H54 (cell line): ENCODE data around the gene LCMT1.
"Not testable (repeated sequence)": the region's sequence is repeated elsewhere in the genome, so short reads cannot be mapped to it uniquely, and the experiment has no call there.

Experiments used
- DNase-seq: peaks from one replicate; pipeline ENCODE4 v3.0.0; 2011; ENCODE audit warnings: low spot score, mixed read lengths; ENCODE audit not compliant: insufficient read length
- FAIRE-seq: peaks from 3 replicates; lab custom pipeline; 2011; peaks lifted over from hg19 to GRCh38; lab: Jason Lieb, UNC
- POLR2A ChIP-seq: IDR thresholded peaks from 2 replicates; pipeline ENCODE4 v1.6.1; 2011; ENCODE audit warnings: low read depth, mild to moderate bottlenecking, low read length

The LCMT1 gene

DNA sequence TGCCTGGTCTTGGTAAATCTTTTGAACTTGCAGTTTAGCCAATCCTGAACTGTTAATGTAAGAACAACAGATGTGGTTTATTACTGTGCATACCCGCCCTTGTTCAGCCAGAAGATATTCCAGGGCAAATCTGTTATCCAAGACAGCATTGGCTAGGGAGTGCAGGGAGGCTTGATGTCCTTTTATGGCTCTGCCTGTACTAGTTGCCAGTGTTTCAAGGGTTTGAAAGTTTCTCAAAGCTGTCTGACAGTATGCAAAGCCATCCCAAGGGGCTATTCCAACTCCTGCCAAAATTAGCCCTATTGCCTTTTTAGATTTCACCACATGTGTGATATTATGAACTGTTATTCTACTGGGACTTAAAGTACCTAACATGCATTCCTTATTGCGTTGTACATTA is 30.1 kb downstream of the LCMT1 start:
- no peak for DNase-seq
- FAIRE-seq = no peak
- no peak for TF ChIP-seq POLR2A

GRCh38 chr16:25143928-25144327 is 32.4 kb downstream of the LCMT1 start:
- DNase-seq (no peak), FAIRE-seq (no peak)
- TF ChIP-seq POLR2A = no peak

DNA sequence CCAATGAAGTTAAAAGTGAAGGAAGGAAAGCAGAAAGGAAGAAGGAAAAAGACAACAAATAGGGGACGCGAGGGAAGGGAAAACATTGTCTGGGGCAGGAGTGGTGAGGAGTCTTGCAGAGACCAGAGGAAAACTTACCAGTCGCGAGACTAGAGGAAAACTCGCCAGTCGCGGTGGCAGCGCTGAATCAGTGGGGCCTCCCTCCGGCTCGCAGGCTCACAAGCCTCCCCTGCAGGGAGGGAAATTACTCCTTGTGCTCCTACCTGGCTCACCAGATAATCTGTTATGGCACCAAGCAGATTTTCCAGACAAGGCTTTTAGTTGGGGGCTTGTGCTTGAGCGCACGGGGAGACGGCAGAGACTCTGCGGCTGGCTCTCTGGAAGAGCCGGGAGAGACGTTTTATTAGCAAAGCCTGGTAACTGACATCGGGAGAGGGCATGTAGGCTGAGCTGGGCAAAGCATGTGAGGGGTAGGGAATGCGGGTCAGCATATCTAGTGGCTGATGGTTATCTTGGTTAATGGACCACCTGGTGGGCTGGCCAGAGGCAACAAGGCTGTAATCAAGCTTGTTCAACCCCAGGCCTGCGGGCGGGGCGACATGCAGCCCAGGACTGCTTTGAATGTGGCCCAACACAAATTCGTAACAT is 37.1 kb downstream of the LCMT1 start:
- no peak for TF ChIP-seq POLR2A
- DNase-seq = no peak
- no peak for FAIRE-seq

DNA sequence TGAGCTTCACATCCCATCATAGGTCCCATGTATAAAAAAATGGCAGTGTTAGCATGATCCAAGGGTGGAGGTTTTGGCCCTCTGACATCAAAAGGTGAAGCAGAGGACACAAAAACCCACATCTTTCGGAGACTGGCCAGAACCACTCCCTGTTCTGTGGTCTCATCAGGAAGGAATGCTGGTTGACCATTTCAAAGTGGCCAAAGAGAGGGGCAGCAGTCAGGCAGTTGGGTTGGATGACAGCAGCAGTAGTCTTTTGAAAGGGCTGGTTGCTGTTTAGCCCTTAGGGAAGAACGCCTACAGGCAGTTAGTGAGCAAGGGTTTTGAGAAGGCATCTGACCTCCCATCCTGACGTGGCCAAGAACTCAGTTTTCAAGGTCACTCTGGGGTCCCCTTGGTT is 40.5 kb downstream of the LCMT1 start:
- DNase-seq (peak; percentile 58), FAIRE-seq (peak; percentile 97)
- no peak for TF ChIP-seq POLR2A

DNA sequence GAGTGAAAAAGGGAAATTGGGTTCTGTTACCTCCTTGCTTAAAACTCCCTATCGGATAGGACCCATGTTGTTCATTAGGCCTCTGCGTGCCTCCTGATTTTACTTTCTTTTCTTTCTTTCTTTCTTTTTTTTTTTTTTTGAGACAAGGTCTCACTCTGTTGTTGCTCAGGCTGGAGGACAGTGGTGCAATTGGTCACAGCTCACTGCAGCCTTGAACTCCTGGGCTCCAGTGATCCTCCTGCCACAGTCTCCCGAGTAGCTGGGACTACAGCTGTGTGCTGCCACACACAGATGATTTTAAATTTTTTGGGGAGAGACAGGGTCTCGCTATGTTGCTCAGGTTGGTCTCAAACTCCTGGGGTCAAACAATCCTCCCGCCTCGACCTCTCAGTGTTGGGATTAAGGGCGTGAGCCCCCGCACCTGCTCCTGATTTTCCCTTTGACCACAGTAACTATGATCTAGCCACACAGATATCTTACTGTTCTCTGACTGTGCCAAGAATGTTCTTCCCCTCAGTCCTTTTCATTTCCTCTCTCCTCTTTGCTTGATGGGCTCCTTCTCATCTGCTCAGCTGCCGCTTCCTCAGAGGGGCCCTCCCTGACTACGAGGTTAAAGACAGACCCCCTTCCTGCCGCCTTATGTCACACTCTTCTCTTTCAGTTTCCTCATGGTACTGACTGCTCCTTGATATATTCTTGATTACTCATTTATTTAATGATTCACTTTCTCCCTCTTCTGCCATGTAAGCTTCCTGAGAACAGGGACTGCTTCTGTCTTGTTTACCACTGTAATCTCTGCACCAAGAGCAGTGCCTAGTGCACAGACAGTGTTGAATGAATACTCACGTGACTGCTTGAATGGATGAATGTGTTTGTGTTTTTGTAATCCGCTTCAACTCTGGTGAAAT is 44.3 kb downstream of the LCMT1 start:
- TF ChIP-seq POLR2A = no peak
- DNase-seq (peak; percentile 7), FAIRE-seq (no peak)

- no peak for TF ChIP-seq POLR2A
- no peak for FAIRE-seq
- no peak for DNase-seq
These were observed 45.8 kb downstream of the LCMT1 start for GRCh38 chr16:25157271-25157875.

GRCh38 chr16:25158401-25158800 is 46.9 kb downstream of the LCMT1 start:
- no peak for DNase-seq
- no peak for TF ChIP-seq POLR2A
- FAIRE-seq = no peak

GRCh38 chr16:25161753-25162367 is 50.3 kb downstream of the LCMT1 start:
- FAIRE-seq (no peak), DNase-seq (no peak)
- no peak for TF ChIP-seq POLR2A

DNA sequence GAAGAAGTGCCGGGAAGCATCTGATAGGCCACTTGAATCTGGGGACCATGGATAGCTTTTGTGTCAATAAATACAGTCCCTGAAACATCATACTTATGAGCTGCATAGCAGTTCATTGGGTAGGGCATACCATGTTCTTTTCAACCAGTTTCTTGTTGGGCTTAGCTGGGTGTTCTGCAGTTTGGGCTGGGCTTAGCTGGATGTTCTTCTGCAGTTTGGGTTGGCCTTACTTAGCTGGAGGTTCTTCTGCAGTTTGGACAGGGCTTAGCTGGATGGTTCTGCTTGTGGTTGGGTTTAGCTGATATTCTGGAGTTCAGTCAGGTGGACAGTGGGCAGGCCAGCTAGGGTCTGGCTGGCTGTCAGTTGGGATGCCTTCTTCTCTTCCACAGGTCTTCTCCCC is 52.1 kb downstream of the LCMT1 start:
- TF ChIP-seq POLR2A = no peak
- DNase-seq (no peak), FAIRE-seq (no peak)

GRCh38 chr16:25165284-25165683 is 53.7 kb downstream of the LCMT1 start:
- FAIRE-seq = no peak
- TF ChIP-seq POLR2A = no peak

GRCh38 chr16:25167920-25168319 is 56.4 kb downstream of the LCMT1 start:
- not testable (repeated sequence) for FAIRE-seq, DNase-seq

More at GRCh38 chr16:25165284-25165683, 53.7 kb downstream of the LCMT1 start:
- no peak for DNase-seq

DNA sequence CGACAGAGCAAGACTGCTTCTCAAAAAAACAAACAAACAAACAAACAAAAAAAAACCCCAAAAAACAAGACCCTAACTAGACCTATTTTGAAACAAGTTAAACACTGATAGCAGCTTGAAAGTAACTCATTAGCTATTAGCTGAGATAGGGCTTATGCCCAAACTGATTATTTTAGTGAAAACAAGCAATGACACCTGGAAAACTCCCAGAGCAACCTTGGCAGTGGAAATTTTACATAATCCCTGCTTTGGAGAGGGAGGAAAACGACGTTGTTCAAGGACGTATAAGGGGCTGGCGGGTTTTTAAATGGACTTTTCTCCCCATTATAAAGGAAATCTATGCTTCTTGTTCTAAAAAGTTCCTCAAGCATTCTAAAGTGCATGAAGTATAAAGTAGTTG is 59.8 kb downstream of the LCMT1 start:
- no peak for DNase-seq
- TF ChIP-seq POLR2A = no peak
- FAIRE-seq = no peak

DNA sequence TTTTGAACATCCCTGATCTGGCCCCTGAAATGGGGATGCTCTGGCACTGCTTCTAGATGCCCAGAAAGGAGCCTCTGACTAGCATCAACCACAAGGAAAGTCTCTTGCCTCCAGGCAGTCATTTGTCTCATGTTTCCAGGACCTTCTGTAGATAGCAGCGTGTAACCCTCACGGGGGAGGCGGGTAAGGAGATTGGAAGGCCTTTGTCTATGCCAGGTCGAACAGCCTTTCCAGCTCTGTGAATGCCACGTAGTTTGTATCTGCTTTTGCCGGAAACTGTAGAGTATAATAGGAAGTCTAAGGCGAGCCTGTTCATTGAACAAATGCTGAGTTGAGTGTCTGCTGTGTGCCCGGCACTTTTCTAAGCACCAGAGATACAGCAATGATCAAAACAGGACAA is 61.3 kb downstream of the LCMT1 start:
- FAIRE-seq = no peak
- no peak for TF ChIP-seq POLR2A
- no peak for DNase-seq

- FAIRE-seq (no peak), DNase-seq (no peak)
- no peak for TF ChIP-seq POLR2A
These were observed 62.7 kb downstream of the LCMT1 start for GRCh38 chr16:25174285-25174684.
